ENCODE results near the gene UBE2I. TPM values are rescaled to one million over a fixed set of nuclear protein-coding genes. Genes with fewer than 3 reads are reported as not detected.
"Not testable (repeated sequence)": the region's sequence is repeated elsewhere in the genome, so short reads cannot be mapped to it uniquely, and the experiment has no call there.

The UBE2I gene
- total RNA-seq, 1 experiment from 2014 or later, result 198 TPM

- POLR2A ChIA-PET, result interaction anchor here (0.7 kb wide), 1 partner anchor 16 kb away, joined by 7 read pairs; no protein-coding TSS in a partner anchor
These were observed 15.3 kb upstream of the UBE2I start for GRCh38 chr16:1293921-1294656.

GRCh38 chr16:1295465-1295864 is 14.0 kb upstream of the UBE2I start:
- BruUV-seq (replicated peaks), result no TSS peak
- Histone ChIP-seq H3K27me3 (ENCODE audit: control insufficient read depth, insufficient read depth, low read length) (no peaks in the 10 kb centered on the region), H3K4me1 (ENCODE audit: control insufficient read depth, insufficient read depth, low read length) (peaks cover 19% of the 10 kb centered on the region), H3K27ac (ENCODE audit: low read length) (no peak overlapping the region), H3K36me3 (ENCODE audit: control insufficient read depth, insufficient read depth, low read length) (no peaks in the 10 kb centered on the region), H3K4me3 (ENCODE audit: low read depth in 2 of 2, low read length in 2 of 2) (no peak overlapping the region), H3K9me3 (ENCODE audit: control insufficient read depth, insufficient read depth, low read depth, low read length) (no peaks in the 10 kb centered on the region)
- DNase-seq (ENCODE audit: low read depth, low spot score), result no peak
- no peak for ATAC-seq
- POLR2A ChIA-PET, result interaction anchor here (0.5 kb wide), 1 partner anchor 10 kb away, joined by 4 read pairs; no protein-coding TSS in a partner anchor
- CTCF ChIA-PET, result no interaction called here
- in situ Hi-C loops (cut with HindIII; ENCODE audit: low pct_unique_long_range_greater_than_20kb, low sequenced_read_pairs) (no loop called here), intact Hi-C loops (cut with micrococcal nuclease; ENCODE audit: unreplicated experiment) (no loop called here)
- no peak for TF ChIP-seq POLR2AphosphoS5 (IDR thresholded peaks at IDR 0.05; ENCODE audit: low read depth, low read length)
- TF ChIP-seq CTCF (IDR thresholded peaks at IDR 0.05), result no peak
- no peak for TF ChIP-seq TCF7L2 (IDR thresholded peaks at IDR 0.05; ENCODE audit: low read depth, low read length)
- TF ChIP-seq REST (IDR thresholded peaks at IDR 0.05; ENCODE audit: insufficient read depth in 1 of 2, low read depth in 2 of 2, low read length in 1 of 2), result no peak
- no peak for TF ChIP-seq SIN3A (IDR thresholded peaks at IDR 0.05; ENCODE audit: borderline replicate concordance, insufficient read depth, low read depth, low read length)

More at GRCh38 chr16:1293921-1294656, 15.3 kb upstream of the UBE2I start:
- H3K27me3 ChIP-seq (ENCODE audit: control insufficient read depth, insufficient read depth, low read length), result no peaks in the 10 kb centered on the region
- peaks cover 18% of the 10 kb centered on the region for H3K4me1 ChIP-seq (ENCODE audit: control insufficient read depth, insufficient read depth, low read length)
- CTCF ChIA-PET, result interaction anchor here (0.6 kb wide), 1 partner anchor 10 kb away, joined by 3 read pairs; no protein-coding TSS in a partner anchor
- H3K27ac ChIP-seq (ENCODE audit: low read length), result 0 out of 2 replicates have a peak overlapping the region, but pooled peaks have one; percentile 11
- H3K4me3 ChIP-seq (ENCODE audit: low read depth in 2 of 2, low read length in 2 of 2), result no peak overlapping the region
- intact Hi-C loops (cut with micrococcal nuclease; ENCODE audit: unreplicated experiment) (no loop called here), in situ Hi-C loops (cut with HindIII; ENCODE audit: low pct_unique_long_range_greater_than_20kb, low sequenced_read_pairs) (no loop called here)
- ATAC-seq (no peak), DNase-seq (ENCODE audit: low read depth, low spot score) (no peak)
- BruUV-seq (replicated peaks), result no TSS peak
- H3K36me3 ChIP-seq (ENCODE audit: control insufficient read depth, insufficient read depth, low read length), result no peaks in the 10 kb centered on the region
- H3K9me3 ChIP-seq (ENCODE audit: control insufficient read depth, insufficient read depth, low read depth, low read length), result no peaks in the 10 kb centered on the region
- TF ChIP-seq SIN3A (IDR thresholded peaks at IDR 0.05; ENCODE audit: borderline replicate concordance, insufficient read depth, low read depth, low read length), result no peak
- no peak for TF ChIP-seq POLR2AphosphoS5 (IDR thresholded peaks at IDR 0.05; ENCODE audit: low read depth, low read length)
- no peak for TF ChIP-seq CTCF (IDR thresholded peaks at IDR 0.05)
- TF ChIP-seq REST (IDR thresholded peaks at IDR 0.05; ENCODE audit: insufficient read depth in 1 of 2, low read depth in 2 of 2, low read length in 1 of 2), result no peak
- TF ChIP-seq TCF7L2 (IDR thresholded peaks at IDR 0.05; ENCODE audit: low read depth, low read length), result no peak

- BruUV-seq (replicated peaks), result not testable (repeated sequence)
These were observed 12.8 kb upstream of the UBE2I start for GRCh38 chr16:1296688-1297017.

More at GRCh38 chr16:1296688-1297017, 12.8 kb upstream of the UBE2I start:
- in situ Hi-C loops (cut with HindIII; ENCODE audit: low pct_unique_long_range_greater_than_20kb, low sequenced_read_pairs); H3K9me3 ChIP-seq (ENCODE audit: control insufficient read depth, insufficient read depth, low read depth, low read length); H3K36me3 ChIP-seq (ENCODE audit: control insufficient read depth, insufficient read depth, low read length); DNase-seq (ENCODE audit: low read depth, low spot score); ATAC-seq; H3K27me3 ChIP-seq (ENCODE audit: control insufficient read depth, insufficient read depth, low read length); H3K4me3 ChIP-seq (ENCODE audit: low read depth in 2 of 2, low read length in 2 of 2); POLR2A ChIA-PET; CTCF ChIA-PET; intact Hi-C loops (cut with micrococcal nuclease; ENCODE audit: unreplicated experiment): not testable (repeated sequence)
- H3K4me1 ChIP-seq (ENCODE audit: control insufficient read depth, insufficient read depth, low read length), result peaks cover 16% of the 10 kb centered on the region
- H3K27ac ChIP-seq (ENCODE audit: low read length), result peak overlapping the region; percentile 84; the same call in 1 of the 2 replicates
